GM23248 (cell line): ENCODE measurements around the gene POLN.

ENCODE experiments used
- EZH2 ChIP-seq: fragments of 200-600 bp; sonication (generic); IDR thresholded peaks from 2 replicates; pipeline ENCODE4 v1.6.1; 2018; ENCODE audit warnings: antibody characterized with exemption, mild to moderate bottlenecking; ENCODE audit not compliant: insufficient read depth, poor library complexity, severe bottlenecking
- EZH2phosphoT487 ChIP-seq: fragments of 200-600 bp; sonication (generic); IDR thresholded peaks from 2 replicates; pipeline ENCODE4 v1.6.1; 2018; ENCODE audit warnings: antibody characterized with exemption, moderate library complexity, mild to moderate bottlenecking, low read depth; ENCODE audit not compliant: insufficient read depth

- TF ChIP-seq EZH2 (no peak), EZH2phosphoT487 (no peak)
These were observed 6.3 kb upstream of the POLN start for GRCh38 chr4:2248044-2248780.
